ENCODE data around the gene EXOSC7.
"Not testable (repeated sequence)": the region's sequence is repeated elsewhere in the genome, so short reads cannot be mapped to it uniquely, and the experiment has no call there.

The EXOSC7 gene

GRCh38 chr3:44976002-44976815 is at the start of gene EXOSC7, which contains the start of gene ZDHHC3:
EXOSC7 (plus strand) TSS chr3:44976244; CDS start chr3:44976278, 34 bp downstream.
ZDHHC3 (minus strand) TSS chr3:44976174; CDS start chr3:44959436, 16,738 bp downstream.
- peak; percentile 87 for DNase-seq

GRCh38 chr3:44926921-44927320 is 49.1 kb upstream of the EXOSC7 start:
- DNase-seq, result no peak

GRCh38 chr3:44927371-44927770 is 48.7 kb upstream of the EXOSC7 start:
- no peak for DNase-seq

DNA sequence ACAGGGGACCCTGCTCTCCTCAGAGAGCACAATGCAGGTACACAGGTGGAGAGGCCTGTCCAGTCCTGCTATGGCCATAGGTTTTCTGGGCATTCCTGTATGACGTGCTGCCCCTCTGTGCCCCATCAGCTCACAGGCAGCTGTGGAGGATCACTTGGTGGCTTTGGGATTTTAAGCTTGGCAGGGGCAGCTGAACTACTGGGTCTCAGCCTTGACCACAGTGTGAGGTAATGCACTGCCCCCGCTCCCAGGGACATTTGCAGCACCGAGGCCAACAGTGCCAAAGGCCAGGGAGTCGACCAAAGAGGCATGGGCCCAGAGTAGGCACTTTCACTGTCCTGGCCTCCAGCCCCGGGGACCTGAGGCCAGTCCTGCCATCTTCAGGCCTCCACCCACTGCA is 46.3 kb upstream of the EXOSC7 start:
- no peak for DNase-seq

DNA sequence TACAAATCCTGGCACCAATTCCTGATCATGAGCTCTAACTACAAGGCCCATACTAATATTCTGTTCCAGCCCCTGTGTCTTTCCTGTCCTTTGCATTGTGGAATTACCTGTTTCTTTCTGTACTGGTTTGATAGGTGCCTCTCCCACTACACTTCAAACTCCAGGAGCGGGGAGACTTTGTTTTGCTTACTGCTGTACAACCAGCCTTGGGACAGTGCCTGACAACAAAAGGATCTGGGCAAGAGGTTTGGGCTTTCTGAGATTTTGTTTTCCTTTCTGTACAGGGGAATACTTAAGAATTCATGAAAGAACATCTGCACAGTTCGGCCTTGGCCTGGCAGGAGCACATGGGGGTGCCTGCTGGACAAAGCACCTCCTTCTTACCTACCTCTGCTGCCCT is 45.1 kb upstream of the EXOSC7 start:
- no peak for DNase-seq

DNA sequence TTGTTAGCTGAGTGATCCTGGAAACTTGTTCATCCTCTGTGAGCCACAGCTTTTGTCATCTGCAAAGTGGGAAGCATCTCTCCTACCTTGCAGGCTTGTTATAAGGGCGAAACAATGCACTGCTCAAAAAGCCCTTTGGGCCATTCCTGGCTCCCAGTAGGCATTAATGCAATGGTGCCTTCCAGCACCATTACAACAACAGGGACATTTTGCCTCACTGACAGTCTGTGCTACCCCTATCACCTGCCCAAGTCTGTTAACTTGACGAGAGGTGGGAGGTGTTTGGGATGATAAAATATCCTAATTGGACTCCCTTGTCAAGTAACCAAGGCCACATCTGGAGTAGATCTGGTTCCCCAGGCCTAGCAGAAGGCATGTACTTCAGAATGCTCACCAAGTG is 44.3 kb upstream of the EXOSC7 start:
- DNase-seq, result no peak

GRCh38 chr3:44932271-44932670 is 43.8 kb upstream of the EXOSC7 start:
- DNase-seq, result no peak

DNA sequence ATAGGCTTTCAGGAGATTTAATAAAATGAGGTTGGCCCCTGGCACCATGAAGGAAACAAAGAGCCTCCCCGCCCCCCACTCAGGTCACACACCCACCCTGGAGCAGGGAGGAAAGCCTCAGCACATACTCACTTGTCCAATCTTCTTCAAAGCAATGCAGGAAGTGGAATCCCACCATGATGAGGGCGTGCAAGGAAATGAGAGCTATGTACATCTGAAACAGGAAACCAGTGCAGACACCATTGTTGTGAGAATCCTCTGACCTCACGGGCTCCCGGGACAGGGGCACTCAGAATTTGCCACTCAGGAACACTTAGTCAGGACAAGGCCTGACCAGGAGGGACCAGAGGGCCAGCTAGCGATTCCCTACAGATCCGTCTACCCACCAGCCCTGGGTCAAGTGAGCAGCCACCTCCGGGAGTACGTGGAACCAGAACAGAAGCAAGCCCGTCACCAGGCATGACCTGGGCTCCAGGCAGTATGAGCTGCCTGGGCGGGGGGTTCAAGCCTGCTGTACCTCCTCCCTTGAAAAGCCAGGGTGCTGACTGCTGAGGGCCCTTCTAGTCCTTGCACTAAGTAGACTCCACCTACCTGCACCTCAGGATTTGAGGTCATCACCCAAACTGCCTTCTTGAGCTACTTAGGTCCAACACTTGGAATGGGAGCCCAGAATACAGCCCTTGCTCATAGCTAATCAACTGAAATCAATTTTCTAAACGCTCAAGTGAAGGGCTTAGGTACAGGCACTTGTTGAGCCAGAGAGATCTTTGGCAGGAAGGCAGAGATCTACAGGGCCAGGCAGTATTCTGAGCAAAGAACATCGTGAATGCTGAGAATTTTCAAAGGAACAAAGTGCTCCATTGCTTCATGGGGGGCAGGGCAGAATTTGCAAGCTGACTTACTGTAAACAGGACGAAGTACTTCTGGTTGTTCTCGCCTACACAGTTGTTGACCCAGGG is 42.8 kb upstream of the EXOSC7 start:
- no peak for DNase-seq

GRCh38 chr3:44939581-44940036 is 36.4 kb upstream of the EXOSC7 start:
- no peak for DNase-seq

DNA sequence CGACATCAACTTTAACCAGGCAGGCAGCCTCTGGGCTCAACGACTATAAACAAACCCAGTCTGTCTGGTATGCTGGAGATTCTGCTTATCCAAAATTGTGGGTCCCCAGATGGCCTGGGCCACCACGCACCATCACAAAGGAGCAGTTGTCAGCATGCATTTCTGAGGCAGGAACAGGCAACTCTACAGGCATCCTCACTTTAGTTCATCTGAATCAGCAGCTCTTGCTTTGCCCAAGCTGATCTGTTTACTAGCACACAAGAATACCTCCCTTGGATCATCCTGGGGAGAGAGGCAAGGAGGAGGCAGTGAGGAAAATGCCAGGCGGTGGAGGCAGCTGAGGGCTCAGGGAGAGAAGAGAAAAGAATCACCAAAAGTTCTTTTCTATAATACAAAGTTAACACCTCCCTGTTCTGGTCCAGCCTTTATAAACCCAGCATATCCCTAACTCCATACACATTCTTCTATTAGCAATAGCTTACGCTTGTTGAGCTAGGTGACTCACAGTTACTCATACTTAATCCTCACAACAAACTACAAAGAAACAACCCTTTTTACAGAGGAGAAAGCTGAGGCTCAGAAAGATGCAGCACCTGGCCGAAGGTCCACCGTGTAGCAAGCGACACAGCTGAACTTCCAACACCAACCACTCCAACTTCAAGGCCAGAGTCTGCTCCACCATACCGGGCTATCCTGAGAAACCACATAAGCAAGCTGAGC is 33.7 kb upstream of the EXOSC7 start:
- DNase-seq, result no peak

GRCh38 chr3:44948239-44948638 is 27.8 kb upstream of the EXOSC7 start:
- no peak for DNase-seq

GRCh38 chr3:44949770-44950169 is 26.3 kb upstream of the EXOSC7 start:
- not testable (repeated sequence) for DNase-seq

DNA sequence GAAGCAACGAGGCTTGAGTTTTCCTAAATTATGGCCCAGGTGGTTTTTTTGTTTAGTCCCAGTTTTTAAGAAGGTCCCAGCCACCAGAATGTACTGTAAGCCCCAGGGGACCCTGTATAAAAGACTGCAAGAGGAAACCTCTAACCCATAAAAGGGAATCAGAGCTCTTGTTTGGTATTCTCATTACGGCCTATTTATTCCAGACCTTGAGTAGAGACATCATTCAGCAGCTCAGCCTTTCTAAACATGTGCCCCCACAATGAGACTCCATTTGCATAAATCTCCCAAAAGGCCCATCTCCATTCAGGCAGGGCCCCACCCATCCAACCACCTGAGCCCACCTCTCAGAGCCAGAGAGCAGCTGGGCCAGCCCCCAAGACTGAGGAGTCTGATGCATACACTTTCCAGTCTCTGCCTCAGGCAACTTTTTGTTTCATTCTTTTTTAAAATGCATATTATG is 25.7 kb upstream of the EXOSC7 start:
- no peak for DNase-seq

DNA sequence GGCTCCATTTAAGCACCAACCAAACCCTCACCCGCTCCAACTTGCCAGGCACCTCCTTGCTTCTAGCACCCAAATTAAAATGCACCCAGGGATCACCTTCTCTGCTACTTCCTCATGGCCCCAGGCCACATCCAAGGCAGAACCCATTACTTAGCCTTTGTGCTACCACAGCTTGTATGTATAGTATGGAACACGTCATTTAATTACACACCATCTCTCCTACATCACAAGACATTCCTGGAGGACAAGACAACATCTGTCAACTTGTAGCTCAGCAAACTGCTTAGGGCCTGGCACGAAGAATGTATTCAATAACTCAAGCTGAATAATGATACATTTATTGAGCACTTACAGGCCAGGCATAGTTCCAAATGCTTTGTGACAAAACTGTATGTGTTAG is 23.4 kb upstream of the EXOSC7 start:
- no peak for DNase-seq

- DNase-seq, result no peak
Measured at GRCh38 chr3:44954304-44954703, 21.7 kb upstream of the EXOSC7 start.

- no peak for DNase-seq
Measured at GRCh38 chr3:44954962-44955361, 21.1 kb upstream of the EXOSC7 start.

DNA sequence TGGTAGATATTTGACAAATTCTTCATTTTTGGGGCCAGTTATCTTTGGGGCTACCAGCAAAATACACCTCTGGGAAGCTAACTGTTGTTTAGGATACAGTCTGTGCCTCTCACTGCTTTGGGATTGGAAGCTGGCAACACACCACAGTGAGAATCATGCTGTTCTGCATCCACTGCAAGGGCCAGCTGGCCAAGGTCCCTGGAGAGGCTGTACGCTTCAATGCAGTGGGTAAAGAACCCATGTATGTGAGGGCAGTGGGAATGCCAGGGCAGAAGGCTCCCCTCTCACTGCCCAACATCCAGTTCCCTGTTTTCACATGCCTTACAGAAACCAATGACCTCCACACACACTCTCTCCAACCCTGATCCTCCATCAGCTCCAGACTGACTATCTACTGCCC is 20.1 kb upstream of the EXOSC7 start:
- DNase-seq, result no peak

DNA sequence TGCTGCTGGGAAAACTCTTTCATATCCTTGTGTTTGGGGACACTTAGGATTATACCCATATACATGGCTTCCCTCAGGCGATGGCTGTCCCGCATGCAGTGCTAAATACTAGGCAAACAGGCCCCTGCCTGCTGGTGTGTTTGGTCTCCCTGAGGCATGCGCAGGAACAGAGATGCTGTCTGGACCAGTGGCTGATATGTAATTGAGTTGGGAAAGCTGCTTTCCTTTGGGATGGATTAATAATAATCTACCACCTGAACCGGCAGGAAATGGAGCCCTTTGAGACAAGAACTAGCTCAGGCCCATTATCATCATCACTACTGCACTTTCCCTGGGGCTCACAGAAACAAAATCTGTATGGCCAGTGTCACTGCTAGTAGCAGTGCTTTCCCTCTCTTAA is 18.1 kb upstream of the EXOSC7 start:
- no peak for DNase-seq

DNA sequence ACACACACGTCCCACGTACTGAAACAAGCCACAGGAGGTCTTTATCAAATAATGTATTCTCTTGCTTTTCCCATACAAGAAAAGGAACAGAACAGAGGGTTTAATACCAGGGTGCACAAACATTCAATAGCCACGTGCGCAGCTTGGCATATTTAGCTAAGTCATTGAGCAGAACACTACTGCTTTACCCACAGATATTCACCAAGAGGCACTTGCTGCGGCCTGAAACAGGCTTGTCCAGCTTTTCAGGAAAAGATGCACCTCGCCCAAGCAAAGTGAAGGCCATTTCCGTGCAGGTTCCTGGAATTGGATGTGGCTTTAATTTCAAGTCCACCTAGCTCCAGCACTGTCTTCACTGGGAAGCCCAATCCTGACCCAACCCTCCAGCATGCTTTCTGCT is 17.7 kb upstream of the EXOSC7 start:
- DNase-seq, result no peak

- DNase-seq, result no peak
Measured at GRCh38 chr3:44960387-44961026, 15.5 kb upstream of the EXOSC7 start.

DNA sequence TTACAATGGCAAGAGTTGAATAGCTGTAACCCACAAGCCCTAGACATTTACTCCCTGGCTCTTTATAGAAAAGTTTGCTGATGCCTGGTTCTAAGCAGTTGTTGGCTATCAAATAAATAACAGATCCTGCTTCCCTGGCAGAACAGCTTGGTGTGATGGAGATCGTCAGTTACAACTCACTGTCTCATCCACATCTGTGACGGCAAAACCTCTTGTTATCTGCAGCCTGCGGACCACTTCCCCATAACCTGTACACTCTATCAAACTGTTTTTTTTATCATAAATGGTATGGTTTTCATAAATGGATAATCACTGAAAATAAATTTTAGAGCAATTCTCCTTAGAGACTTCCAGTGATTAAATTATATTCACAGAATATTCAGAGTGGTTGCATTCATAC is 14.2 kb upstream of the EXOSC7 start:
- DNase-seq, result no peak

DNA sequence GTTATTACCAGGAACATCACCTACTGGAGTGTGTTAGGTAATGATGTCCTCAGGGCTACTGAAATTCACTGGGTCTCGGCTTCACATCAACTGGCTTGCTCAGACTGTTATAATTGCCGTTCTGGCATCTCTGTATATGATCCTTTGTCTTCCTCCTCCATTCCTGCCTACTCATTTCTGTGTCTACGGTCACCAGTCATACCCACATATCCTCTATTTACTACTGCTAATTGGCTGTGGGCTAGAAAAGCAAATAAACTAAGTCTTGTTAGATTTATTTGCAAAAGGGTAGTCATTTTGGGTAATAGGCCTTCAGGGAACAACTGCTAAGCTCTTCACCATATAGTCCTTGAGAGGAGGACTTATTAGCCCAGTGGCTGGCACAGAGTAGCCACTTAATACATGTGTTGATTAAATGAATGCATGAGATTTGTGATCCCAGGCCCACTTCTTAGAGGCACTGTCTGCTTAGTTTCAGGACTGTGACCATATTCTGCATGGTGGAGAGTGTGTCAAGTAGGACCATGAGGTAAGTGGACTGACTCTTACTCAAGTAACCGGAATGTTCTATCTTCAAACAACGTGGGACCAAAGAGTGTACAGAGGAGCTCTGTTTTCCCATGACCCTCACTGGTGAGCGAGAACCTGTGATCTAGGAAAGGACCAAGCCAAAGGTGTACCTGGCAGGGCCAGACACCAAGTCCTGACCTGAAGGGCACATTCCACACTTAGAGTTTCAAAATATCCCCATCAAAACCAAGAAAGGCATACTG is 13.2 kb upstream of the EXOSC7 start:
- DNase-seq, result no peak

Measured in stimulated activated CD4-positive, alpha-beta T cell treated with anti-CD3 and anti-CD28 coated beads, Interleukin-4, amount 100 ng/mL, for 24 hours (primary cell).